Stimulated activated CD4-positive, alpha-beta T cell treated with anti-CD3 and anti-CD28 coated beads, TNF-alpha, amount 100 ng/mL, for 1 hour (primary cell): Measurements from ENCODE around the gene OR6Q1.

ENCODE experiments used
- DNase-seq, 3 donors: peaks; one replicate each; pipeline ENCODE4 v3.0.0-alpha.2; 2020; ENCODE audit warnings: low read depth in 3 of 3, low spot score in 1 of 3

OR6Q1 gene

DNA sequence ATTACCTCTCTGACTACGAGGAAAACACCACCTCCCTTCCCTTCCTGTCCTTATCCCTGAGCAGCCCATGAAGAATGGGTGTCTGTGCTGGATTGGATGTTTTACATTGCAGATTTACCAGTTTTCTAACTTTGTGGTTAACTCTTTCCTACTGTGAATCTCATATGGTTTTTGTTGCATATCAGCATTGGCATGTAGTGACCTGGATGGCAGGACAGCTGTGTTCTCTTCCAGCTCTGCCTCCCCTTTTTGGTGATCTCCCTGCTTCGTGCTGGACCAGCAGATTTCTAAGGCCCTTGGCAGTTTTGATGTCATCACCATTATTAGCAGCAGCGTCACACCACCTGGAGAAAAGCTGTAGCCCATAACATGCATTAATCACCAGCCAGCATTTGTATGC lies 26.7 kb downstream of the OR6Q1 start:
- no peak for DNase-seq

- no peak for DNase-seq
Observed at GRCh38 chr11:58058276-58059006, 27.7 kb downstream of the OR6Q1 start.

- DNase-seq, result no peak
Observed at GRCh38 chr11:58059007-58059350, 28.2 kb downstream of the OR6Q1 start.

- DNase-seq, result no peak
Observed at GRCh38 chr11:58060535-58060934, 29.8 kb downstream of the OR6Q1 start.

GRCh38 chr11:58060939-58061672 lies 30.4 kb downstream of the OR6Q1 start:
- DNase-seq, result no peak

- no peak for DNase-seq
Observed at GRCh38 chr11:58061813-58062212, 31.1 kb downstream of the OR6Q1 start.

- DNase-seq, result no peak
Observed at GRCh38 chr11:58067685-58068084, 36.9 kb downstream of the OR6Q1 start.

DNA sequence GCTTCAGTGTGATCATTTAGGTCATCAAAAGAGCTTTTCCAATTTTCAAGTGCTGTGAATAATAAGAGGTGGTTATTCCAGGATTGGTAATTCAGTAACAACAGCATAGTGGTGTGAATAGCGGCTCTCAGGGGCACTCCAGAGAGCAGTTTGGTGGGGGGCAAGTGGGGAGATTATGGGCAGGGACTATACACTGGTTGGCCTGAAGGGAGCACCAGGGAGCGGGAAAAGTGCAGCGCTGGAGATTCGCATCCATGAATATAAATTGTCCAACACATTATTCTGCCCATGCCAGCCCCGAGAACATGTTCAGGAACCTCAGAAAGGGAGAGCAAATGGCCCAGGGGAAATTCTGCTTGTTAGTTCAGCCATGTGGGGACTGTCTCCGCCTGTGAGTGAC lies 37.9 kb downstream of the OR6Q1 start:
- DNase-seq, result no peak

DNA sequence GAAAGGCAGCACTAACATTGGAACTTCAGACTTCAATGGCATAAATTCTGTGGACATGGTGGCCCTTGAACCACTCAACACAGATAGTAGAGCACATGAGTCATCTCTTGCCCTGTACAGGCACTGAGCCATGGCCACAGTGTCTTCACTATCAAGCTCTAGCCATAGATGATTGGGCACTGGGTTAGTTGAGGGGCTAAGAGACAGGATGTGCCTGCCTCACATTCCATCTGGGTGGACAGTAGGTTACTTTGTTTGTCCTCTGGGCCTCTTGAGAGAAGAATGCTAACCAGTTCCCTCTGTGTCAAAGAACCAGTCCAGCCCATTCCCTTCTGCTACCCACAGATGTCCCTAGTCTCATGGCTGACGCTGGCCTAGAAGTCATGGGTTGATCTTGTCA lies 39.8 kb downstream of the OR6Q1 start:
- no peak for DNase-seq

DNA sequence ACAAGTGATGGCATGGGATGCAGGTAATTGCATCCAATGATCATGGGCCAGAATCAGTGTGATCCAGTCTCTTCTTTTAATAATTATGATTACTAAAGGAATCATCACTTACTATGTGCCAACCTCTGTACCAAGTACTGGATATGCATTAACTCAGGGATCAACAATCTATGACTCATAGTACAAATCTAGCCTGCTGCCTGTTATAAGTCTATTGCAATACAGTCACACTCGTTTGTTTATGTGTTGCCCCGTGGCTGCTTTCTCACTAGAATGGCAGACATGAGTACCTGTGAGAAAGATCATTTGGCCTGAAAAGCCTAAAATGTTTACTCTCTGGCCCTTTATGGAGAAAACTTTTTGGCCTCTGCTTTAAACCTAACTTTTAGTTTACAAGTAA lies 45.0 kb downstream of the OR6Q1 start:
- DNase-seq, result no peak
